NK-92 treated with Interleukin-12 subunit alpha and Interleukin-12 subunit beta, amount 100 ng/mL, for 24 hours (cell line): ENCODE results near the gene CRYBA2.

Experiments
- DNase-seq: peaks from one replicate; lab custom pipeline; 2025; lab: John Stamatoyannopoulos, UW

CRYBA2 gene, protein sequence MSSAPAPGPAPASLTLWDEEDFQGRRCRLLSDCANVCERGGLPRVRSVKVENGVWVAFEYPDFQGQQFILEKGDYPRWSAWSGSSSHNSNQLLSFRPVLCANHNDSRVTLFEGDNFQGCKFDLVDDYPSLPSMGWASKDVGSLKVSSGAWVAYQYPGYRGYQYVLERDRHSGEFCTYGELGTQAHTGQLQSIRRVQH

DNA sequence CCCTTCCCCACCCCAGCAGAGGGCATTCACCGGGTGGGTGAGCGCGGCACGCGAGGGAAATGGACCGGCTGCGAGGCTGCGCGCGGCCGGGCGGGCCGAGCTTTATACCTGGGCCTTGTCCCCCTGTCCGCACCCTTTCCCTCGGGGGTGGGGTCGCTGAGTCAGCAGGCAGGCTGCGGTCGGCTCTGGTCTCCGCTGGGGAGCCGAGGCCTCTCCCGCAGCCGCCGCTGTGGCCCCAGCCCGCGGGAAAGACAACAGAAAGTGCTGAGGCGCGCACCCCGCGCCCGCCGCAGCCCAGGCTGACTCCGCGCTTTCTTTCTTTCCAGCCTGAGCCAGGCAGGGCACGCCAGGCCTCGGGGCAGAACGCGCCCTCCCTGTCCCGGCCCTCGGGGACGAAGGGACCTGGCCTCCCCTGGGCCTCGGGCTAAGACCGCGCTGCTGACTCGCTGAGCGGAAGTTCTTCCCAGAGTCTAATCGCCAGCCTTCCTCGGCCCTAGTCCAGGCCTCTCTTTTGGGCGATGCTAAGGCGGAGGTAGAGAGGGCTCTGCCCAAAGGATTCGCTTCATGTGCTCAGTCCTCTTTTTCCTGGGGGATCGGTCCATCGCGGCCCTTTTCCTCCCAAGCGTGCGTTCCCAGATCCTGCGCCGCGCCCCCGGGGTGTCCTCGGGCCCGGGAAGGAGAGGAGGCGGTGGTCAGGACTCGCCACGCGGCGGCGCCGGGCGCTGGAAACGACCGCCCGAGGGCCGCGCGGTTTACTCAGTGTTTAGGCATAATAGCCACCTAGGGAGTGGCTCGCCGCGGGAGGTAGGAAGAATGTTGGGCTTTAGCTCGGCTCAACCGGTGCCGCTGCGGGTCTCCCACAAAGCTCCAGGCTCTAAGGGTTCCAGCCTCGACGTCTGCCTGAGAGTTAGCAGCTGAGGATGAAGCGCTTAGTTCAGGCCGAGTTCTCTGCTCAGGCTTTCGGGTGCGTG is at the start of gene CRYBA2:
Gene CRYBA2, minus strand, starts transcription at position 78 of the 971 bp plus-strand sequence. CDS start 246 bp downstream, outside the sequence.
- no peak for DNase-seq

DNA sequence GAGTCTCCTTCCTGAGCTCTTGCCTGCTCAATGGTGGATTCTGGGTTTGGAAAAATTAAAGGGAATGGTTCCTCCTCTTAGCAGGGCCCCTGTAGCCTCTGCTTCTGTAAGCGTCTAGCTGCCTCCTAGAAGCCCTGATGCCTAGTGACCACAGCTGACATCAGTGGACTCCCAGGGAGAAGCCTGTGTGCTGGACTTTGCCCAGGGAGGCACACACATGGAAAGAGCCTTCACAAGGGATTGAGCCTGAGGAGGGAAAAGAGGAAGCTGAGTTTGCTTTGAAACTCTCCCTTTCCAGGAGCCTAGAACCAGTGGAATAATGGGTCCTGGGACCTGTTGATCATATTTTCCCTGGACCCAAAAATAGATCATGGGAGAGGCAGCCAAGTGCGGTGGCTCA is 49.5 kb upstream of the CRYBA2 start:
- DNase-seq: no peak

DNA sequence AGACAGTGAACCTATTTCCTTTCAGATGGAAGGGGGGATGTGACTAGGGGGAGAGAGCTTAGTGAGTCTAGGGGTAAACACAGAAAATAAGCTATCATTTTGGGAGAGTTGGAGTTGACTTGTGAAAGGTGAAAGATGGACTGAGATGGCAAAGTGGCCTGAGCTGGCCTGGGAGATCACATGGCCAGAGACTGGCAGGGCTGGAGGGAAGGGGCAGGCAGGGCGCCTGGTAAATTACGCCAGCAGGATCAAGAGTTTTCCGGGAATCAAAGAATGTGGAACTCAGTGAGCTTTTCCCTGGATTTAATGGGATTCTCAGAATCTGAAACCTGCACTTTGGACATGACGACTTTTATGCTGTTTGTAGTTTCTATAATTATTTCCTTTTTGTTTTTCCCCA is 48.9 kb upstream of the CRYBA2 start:
- no peak for DNase-seq

DNA sequence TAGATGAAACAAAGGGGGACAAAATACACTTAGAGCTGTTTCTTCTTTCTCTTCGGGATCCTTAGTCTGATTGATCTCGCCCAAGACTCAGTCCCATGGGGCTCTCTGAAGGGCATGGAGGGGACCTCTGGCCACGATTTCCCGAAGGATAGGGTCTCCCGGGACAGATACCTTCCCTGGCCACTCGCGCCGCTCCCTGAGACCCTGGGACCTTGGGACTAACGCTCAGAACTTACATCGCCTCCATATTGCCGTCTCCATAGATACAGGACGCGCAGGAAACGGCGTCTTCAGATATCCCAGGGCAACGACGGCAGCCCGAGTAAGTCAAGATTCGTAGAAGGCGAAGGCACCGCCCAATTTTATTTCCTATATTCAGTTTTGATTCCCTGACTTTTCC is 48.0 kb upstream of the CRYBA2 start, which contains the start of gene CFAP65:
Gene CFAP65, minus strand, starts transcription at position 265 of the 400 bp plus-strand sequence. CDS start 2,468 bp downstream, outside the sequence.
- no peak for DNase-seq

DNA sequence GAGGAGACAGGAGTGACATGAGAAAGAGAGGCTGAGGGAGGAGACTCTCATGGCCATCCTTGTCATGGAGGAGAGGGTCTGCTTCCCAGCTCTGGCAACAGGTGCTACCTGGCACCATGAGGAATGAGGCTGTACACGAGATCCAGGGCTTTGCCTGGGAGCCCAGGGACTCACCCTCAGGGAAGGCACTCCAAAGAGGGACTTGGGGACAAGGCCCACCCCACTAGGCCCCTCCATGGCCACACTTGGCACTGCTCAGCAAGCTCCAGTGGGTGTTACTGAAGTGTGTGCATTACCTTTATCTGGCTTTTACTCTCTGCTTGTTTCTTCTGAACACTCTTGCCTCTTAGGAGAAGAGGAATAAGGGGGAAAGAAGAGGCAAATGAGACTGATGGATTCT is 45.4 kb upstream of the CRYBA2 start:
- no peak for DNase-seq

DNA sequence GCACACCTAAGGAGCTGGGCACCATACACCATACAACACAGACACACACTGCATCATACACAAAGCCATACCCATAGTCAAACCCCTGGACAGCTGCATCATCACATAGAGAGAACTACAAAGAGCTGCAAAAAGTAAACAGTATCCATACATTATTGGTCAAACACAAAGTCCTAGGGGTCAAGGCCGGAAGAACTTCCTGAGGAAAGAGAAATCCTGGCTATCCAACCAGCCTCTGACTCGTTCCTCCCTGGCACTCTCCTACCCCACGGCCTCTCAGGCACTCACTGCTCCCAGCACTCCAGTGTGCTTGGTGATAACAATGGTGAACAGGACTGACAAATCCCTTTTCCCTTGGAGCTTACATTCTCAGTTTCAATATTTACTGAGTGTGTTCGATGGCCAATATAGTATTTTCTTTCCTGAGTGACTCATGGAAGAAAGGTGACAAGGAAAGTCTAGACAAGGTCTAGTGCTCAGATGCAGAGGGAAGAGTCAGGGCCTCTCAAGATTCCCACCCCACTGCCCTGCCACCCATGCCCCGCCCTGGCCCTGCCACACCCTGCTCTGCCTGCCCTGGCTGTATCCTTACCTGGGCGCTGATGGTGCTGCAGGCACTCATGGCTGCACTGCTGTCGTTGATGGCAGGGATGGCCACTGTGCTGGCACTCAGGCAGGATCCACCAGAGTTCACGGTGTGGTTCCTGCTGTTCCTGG is 44.7 kb upstream of the CRYBA2 start:
- no peak for DNase-seq

DNA sequence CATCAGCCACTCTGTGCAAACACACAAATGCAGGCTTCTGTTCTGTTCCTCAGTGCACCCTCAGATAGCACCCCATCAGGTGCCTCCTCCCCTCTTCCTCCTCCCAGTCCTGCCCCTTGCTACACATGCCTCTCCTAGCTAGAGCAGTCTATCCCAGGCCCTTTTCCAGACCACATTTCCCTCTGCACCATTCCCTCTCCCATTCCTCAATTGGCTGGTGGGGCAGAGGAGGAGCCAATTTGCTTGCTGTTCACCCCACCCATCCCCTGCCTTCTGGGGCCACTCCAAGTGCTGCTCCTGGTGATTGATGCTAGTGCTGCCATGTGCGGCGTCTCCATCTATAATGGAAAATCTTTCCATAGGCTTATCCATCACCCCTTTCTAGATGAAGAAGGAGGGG is 42.7 kb upstream of the CRYBA2 start:
- no peak for DNase-seq

DNA sequence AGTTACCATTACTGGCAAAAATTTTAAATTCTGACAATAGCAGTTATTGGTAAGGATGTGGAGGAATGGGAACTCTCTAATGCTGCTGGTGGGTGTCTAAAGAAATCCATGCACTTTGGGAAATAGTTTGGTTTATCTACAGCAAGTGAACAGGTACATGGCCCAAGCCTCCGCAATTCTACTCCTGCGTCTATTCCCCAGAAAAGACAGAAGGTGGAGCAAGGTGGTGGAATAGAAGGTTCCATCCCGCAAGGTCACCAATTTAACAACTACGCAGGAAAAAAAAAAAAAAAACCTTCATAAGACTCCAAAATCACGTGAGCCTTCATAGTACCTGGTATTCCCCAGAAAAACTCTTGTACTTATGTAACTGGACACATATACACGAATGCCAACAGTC is 41.6 kb upstream of the CRYBA2 start:
- DNase-seq: no peak

DNA sequence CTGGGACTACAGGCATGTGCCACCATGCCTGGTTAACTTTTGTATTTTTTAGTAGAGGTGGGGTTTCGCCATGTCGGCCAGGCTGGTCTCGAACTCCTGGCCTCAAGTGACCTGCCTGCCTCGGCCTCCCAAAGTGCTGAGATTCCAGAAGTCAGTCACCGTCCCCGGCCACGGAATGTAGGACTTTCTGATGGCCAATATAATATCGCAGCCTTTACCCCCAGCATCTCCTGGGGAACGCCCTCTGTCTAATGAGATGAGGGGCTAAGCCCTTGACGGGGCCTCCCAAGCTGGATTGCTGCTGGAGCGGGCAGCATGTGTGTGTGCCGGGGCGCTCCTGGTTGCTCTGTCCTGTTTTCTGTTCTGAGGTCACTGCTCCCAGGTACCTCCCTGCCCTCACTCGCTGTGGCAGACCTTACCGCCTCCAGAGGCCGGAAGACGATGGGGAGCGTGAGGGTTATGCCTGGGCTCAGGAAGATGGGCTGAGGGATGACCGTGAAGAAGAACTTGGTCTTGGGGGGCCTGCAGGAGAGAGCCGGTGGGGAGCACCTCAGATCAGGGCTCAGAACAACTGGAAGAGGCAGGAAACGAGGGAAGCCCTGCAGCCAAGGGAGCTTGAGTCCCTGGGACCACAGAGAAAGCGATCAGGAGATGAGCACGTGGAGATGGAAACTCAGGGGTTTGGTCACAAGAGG is 39.0 kb upstream of the CRYBA2 start:
- DNase-seq: no peak

DNA sequence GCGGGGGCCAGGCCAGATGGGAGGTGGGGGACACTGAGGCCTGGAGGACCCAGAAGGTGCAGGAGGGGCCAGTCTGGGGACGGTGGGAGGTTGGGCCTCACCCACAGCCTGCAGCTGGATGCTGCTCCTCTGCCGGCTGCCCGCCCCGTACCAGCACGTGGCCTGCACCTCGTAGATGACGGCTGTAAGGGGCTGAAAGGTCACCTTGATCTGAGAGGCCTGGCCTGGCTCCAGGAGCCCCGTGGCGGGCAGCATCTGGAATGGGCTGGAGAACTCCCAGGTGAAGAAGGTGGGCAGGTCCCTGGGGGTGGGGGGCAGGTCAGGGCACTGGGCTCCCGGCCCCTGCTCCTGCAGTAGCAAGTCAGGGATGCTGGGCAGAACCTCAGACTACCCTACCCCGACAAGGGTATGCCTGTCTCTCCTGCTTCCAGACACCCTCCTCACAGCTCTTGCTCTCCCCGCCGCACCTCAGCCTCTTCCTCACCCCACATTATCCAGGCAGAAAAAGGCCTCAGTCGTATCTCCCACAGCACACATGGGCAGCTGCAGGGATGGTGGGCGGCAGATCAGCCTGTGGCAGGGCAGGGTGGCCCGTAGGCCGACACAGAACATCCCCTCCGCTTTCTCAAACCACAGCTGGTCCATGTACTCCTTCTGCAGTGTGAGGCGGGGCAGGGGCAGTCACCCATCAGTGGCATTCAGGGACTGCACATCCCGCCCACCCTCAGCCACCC is 38.0 kb upstream of the CRYBA2 start:
- no peak for DNase-seq

DNA sequence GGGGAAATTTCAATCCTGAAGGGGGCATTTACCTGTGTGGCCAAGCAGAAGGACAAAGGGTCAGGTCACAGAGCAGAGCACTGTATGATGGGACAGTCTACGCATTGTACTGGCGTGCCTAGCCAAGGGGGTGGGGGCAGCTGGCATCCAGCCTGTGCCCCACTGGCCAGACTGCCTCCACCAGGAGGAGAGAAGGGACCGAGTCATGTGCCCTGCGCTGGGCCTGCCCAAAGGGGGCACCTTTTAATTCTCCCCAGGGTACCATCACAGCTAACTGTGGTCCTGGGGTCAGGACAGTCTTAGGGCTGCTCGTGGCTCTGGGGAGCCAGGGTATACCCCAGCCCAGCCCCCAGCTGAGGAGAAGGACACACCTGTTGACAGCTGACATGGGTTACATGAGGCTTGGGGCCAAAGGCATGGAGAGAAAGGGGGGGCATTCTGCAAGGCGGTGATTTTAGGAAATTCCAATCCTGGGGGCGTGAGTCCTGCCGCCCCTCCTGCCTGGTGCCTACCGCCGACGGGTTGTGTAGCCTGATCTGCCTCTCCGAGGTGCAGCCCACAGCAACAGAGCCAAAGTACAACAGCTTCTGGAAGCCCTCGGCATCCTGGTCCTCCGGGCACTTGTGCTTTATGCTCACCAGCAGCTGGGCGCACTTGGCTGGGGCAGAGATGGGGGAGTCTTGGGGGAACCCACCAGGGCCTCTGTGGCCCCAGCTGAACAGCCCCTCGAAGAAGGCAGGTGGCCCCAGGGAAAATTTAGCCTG is 37.1 kb upstream of the CRYBA2 start:
- no peak for DNase-seq

DNA sequence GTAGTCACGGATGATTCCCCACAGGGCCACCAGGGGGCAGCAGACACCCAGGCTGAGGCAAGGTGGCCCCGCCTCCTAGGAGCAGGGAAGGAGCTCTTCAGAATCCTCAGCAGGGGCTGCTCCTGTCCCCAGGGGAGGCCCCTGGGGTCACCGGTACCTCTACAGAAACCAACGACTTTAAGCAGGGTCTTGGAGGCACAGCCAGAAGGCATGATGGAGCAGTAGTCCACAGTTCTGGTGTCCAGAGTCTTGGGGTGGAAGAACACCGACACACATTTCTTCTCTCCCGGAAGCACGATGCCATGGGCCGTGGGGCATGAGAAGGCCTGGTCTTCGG is 36.6 kb upstream of the CRYBA2 start:
- peak; percentile 37 for DNase-seq

DNA sequence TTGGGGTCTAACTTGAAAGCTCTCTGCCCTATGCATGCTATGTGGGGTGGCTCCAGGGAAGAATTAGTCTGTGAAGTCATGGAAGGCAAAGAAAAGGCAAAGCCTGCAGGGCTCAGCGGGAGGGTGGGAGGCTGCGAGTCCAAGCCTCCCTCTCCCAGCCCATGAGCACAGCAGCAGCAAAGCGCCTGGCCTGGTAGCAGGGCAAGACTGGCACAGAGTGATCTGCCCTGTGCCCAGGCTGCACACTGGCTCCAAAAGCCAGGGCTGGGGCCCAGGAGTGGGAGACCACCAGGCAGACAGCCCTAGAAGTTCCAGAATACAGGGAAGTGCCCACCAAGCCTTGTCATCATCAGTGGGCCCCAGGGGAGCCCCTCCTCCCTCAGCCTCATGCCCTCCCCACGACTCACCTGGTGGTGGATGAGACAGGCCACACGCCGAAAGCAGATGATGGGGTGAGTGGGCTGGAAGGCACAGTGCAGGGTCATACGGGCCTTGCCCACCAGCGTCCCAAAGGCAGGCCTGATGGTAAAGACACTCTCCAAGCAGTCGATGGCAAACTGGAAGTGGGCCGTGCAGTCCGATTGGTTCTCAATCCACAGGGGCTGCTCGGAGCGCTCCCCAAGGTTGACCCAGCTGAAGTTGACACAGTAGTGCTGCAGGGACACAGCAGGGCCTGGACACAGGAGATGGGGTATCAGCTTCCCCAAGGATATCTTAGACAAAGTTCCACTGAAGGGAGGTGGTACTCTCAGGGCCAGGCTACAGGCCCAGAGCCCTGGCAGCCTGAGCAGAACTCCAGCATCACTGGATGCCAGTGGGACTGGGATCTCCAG is 36.0 kb upstream of the CRYBA2 start:
- no peak for DNase-seq

DNA sequence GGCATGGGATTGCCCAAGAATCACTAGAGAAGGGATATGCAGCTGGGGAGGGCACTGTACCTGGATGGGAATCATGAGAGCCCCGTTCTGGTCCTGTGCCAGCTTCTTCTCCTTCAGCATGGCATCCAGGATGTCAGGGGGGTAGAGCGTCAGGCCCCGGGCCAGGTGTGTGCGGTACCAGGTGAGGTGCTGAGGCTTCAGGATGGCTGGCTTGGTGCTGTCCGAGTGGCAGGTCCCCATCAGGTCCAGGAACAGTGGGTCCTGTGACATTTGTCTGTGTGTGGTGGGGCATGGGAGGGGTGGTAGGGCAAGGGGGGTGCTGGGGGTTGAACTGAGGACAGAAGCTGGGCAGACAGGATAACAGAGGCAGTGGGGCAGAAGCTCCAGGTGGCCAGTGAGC is 34.9 kb upstream of the CRYBA2 start:
- DNase-seq: no peak

DNA sequence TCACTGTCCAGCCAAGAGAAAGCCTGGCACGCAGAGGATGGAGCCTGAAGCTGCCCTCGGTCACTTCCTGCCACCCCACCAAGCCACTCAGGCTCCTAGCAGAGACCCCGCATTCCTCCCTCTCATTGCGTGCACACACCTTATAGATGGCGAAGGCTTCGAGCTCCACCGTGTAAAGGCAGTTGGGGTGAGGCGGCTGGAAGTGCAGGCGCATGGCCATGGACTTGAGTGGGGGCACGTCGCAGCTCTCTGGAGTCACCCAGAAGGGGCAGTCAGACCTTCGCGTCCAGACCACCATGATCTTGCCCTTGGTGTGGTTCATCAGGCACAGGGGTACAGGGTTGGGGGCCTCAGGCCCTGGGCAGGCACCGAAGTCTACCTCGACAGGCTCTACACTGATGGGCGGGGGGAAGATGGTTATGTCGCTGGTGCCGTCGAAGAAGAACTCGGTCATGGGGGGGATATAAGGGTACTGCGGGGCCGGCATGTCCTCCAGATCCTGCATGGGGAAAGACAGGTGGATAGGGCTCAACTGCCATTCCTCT is 34.4 kb upstream of the CRYBA2 start:
- no peak for DNase-seq

DNA sequence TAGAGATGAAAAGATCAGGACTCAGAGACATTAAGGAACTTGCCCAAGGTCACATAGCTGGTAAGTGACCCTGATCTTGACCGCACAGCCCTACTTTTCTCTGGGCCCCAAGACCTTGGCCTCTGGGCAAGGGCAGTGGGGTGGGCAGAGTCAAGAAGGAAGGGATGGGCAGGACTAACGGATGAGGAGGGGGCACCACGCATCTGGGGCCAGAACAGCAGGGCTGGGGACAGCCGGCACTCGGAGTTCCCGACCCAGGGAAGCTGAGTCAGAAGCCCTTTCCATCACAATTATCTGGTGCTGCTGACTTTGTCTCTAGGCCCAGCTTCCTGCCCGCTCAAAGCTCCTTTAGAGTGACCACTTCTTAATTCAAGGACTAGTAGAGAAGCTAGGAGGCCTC is 33.7 kb upstream of the CRYBA2 start:
- no peak for DNase-seq

DNA sequence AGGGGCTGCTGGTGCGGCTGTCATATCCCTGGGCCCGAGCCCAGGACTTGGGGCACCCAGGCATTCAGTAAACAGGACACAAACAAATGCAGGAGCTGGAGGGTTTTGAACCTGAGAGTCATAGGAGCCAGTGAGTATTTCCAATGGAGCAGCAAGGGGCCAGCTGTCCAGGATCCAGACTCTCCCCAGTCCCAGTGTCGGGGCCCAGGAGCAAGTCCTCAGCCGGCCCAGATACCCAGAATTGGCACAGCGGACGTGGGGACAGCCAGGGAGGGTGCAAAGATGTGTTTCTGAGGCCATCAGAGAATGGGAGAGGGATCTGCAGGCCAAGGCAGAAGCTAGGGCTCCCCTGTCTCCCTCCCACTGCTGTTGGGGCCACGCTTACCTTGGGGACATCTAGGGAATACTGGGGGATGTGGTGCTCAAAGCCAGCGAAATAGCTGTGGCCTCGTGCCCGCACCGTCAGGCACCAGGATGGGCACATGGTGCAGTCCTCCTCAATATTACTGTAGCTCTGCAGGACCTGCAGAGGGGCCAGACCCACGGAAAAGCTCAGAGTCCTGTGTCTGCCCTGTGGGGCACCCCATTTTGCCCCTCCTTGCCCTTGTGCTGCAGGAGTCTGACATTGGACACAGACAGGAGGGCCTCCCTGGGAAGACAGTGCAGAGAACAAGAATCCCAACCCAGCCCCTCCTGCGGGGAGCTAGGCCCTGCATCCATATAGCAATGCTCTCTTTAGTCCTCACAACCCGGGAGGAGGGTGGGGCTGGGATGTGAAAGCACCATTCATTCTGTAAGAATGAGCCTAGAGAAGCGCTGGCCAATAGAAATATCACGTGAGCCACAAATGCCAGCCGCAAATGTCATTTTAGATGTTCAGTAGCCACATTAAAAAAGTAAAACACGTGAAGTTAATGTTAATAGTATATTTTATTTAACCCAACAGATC is 32.7 kb upstream of the CRYBA2 start:
- DNase-seq: no peak

DNA sequence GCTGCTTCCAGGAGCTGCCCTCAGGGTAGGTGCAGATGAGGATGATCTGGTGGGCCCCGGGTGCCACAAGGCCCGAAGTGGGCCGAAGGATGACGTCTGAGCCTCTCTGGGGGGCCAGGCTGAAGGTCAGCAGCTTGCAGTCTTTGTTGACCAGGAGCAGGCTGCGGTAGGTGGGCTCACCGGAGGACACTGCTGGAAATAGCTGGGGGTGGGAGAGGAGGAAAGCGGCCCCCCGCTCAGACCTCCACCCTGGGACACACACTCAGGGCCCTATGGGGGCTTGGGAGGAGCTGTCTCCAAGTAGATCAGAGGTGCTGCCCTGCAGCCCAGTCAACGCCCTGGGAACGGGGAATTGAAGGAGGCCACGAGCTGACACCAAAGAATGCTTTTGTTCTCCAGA is 30.8 kb upstream of the CRYBA2 start:
- DNase-seq: no peak
